ENCODE measurements around the gene TRAM2.

The TRAM2 gene

DNA sequence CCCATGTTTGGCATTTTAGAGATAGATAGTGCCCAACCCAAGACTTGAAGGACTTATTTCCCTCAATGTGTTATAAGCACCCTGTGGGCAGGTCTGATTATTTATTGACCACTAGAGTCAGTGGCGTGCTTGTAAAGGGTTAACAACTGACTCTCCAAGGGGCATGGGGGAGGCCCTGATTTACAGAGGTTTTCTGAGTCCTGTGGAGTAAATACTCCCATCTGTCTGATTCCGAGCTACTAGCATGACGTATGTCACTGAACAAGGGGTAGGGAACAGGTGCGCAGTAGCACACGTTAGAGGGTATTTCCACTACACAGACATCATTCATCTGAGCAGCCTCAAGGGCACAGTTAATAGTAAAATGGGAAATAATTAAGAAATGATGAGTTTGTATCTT is 17.4 kb upstream of the TRAM2 start:
- DNase-seq (ENCODE audit: low spot score), result no peak

DNA sequence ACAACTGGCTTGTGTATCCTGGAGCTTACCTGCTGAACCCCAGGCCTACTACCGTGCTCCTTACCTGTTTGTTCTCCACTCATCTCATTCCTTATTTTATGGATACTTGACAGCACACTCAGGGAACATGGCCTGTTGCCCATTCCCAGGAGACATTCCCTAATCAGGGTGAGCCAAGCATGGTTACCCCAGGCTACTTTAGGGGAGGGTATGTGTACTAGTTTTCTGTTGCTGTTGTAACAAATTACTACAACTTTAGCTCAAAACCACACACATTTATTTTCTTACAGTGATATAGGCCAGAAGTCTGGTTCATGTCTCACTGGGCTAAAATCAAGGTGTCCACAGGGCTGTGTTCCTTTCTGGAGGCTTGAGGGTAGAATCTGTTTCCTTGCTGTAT is 15.0 kb upstream of the TRAM2 start:
- no peak for DNase-seq (ENCODE audit: low spot score)

DNA sequence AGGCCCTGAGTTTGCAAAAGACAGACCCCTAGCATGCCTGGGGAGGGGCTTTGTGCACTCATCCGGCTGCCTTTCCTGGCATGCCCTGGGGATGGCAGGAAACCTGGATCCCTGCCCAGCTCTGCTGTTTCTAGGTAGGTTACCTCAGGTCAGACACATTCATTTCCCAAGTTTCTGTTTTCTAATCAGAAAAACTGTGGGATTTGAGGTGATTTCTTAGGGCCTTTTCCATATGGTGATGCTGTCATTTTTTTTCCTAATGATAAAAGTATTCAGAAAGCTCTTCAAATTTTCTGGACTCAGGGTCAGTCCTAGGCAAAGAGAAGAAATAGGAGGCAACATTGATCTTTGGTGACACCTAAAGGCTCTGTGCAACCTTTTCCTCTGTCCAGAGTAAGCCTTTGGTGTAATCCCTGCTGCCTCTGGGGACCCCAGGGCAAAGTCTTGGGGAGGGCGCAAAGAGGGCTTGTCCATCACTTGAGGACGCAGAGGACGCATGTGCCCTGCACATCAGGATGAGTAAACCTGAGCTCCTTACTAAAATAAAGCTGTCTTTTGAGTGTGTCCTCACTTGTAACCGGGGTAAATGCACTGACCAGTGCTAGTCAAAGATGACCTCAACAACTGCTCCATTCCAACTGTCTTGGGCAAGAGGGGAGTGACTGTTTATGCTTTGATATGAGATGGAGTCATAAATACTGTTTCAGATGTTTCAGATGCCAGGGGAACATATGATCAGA is 13.5 kb upstream of the TRAM2 start:
- no peak for DNase-seq (ENCODE audit: low spot score)

DNA sequence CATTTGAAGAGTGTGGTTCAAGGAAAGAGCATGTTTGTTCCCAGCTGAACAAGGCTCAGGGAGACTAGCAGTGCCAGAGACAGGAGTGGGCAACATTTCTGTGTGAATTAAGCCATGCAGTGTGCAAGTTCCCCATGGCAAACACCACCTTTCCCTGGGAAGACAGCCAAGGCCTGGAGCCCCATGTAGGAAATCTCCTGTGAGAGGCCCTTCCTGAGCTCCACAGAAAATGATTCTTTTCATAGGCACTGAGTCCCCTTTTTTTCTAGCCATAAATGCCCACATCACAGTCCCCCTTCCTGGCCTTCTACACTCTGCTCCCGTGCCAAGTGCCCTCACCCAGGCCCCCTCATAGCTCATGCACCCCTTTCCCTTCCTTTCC is 11.8 kb upstream of the TRAM2 start:
- no peak for DNase-seq (ENCODE audit: low spot score)

DNA sequence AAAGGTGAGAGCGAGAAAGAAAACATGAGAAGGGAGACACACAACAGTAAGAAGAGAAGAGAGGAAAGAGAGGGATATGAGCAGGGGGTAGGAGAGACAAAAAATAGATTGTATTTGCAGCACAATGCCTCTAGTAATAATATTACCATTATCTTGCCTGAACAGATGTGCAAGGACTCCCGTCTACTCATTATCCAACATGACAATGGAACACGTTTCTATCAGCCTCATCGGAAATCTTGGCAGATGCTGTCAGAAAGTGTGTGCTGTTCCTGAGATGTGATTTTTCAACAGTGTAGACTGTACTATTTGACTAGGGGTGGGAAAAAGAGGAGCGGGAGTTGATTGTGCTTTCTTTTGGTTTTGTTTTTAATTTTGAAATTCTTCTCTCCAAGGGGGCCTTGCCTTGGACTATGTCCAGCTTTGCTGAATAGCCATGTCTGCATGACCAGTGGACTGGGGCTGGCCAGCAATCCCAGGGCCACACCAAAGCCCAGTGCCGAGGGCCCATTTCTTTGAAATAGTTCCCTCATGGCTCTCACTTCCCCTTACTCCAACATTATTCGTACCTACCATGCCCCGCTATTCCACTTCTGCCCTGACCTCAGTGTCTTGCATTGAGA is 11.3 kb upstream of the TRAM2 start:
- no peak for DNase-seq (ENCODE audit: low spot score)

DNA sequence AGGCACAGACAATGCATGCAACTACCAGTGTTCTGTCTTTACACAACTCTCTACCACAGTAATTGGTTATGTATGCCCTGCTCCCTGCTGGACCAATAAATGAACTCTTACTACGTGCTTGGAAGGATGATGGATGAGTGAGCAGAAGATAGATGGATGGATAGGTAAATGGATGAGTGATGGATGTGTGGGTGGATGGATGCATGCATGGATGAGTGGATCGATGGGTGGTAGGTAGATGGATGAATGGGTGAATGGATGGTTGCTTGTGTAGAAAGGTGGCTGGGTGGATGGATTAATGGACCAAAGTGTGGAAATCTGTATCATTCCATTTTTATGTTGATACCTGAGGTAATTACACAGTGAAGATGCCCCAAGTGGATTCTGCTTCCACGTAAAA is 10.1 kb upstream of the TRAM2 start:
- no peak for DNase-seq (ENCODE audit: low spot score)

DNA sequence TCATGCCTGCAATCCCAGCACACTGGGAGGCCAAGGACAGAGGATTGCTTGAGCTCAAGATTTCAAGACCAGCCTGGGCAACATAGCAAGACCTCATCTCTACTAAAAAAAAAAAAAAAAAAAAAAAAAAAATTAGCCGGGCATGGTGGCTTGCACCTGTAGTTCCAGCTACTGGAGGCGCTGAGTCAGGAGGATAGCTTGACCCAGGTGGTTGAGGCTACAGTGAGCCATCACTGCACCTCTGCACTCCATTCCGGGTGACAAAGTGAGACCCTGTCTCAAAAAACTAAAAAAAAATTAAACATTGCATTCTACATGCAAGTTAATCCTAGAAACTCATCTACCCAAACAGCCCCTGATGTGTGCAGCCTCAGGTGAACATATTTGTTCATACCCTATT is 7.3 kb upstream of the TRAM2 start:
- no peak for DNase-seq (ENCODE audit: low spot score)

DNA sequence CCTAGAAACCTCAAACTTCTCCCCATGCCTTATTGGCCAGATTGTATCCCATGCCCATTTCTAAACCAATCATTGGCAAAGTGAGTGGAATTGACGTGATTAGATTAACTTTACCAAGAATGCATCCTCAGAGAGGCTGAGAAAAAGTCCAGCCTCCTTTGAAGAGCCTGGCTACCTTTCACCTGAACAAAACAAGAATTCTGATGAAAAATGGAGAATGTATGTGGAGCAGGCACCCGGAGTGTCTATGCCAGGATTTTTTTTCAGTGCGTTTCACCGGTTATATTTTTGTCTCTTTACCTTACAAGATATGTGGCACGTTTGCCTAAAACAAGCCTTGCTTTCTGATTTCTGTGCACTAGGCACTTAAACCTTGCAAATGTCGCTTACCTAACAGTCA is 6.1 kb upstream of the TRAM2 start:
- no peak for DNase-seq (ENCODE audit: low spot score)

DNA sequence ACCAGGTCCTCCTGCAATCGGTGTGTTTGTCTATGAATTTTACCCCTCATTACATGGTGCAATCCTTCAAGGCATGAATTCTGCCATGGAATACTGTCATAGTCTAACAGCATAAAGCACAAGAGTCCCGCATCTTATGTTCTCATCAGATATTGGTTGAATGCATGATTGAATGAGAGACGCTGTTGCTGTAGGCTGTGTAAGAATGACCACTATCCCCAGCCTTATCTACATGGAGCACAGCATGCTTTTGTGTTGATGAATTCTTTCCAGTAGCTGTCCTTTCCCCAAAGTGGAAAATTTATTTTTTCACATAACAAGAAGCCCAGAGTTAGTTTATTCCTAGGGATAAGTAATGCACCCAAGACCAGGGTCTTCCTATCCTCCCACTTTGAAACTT is 5.6 kb upstream of the TRAM2 start:
- DNase-seq (ENCODE audit: low spot score), result no peak

DNA sequence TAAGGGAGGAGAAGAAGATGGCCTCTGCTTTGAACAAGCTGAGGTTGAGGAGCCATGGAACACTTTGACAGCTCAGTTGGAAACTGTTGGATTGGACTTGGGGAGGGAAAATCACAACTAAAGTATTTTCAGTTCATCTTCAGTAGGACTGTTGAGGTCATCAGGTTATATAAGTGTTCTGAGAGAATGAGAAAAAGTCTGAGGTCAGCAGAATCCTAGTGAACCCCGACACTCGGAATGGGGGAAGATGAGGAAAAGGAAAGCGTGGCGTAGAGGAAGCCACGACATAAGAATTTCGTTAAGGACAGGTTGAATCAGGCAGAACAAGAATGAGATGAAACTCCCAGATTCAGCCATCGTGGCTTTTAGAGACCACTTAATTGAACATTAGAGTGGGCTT is 4.0 kb upstream of the TRAM2 start:
- DNase-seq (ENCODE audit: low spot score), result no peak

DNA sequence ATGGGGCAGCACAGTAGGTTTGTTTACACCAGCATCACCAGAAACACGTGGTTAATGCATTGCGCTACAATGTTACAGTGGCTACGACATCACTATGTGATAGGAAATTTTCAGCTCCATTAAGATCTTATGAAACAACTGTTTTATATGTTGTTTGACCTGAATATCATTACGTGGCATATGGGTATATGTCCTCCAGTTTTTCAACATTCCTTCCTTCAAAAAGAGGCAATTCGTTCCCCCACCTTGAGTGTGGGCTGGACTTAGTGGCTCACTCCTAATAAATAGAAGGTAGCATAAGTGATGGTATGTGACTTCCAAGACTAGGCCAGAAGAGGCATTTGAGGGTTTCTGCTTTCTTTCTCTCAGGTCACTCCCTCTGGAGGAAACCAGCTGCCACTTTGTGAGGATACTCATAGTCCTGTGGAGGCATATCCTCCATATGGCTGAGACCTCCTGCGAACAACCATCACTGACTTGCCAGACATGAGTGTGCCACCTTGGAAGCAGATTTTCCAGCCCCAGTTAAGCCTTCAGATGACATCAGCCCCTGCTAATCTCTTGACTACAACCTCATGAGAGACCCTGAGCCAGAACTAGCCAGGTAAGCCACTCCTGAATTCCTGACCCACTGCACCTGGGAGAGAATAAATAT is 2.3 kb upstream of the TRAM2 start:
- no peak for DNase-seq (ENCODE audit: low spot score)

DNA sequence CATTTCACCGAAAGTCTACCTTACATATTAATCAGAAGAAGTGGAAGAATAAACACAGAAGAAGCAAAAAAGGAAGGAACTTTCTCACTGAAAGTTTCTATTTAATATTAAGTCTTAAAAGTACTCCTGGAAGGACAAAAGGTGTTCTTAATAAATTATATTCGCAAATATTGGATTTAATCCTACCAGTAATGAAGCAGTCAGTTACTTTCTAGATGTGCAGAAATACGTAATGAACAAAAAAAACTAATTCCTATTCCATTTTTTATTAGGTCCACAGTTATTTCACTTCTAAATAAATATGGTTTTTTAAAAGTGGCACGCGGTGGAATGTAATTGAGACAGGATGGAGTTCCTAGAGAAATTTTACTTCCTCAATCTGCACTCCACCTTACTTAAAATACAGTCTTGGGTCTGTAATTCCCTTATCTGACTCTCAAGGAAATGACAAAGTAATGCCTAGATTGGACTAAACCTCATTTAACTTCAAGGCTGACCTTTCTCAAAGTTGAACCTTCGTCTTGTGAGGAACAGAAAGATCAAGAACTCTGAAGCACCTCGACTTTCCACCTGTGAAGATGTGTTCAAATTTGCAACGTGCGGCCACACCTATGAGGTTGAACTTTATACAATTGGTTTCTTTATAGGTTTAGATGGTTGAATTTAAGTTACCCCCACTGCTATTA is 1.1 kb upstream of the TRAM2 start:
- no peak for DNase-seq (ENCODE audit: low spot score)

DNA sequence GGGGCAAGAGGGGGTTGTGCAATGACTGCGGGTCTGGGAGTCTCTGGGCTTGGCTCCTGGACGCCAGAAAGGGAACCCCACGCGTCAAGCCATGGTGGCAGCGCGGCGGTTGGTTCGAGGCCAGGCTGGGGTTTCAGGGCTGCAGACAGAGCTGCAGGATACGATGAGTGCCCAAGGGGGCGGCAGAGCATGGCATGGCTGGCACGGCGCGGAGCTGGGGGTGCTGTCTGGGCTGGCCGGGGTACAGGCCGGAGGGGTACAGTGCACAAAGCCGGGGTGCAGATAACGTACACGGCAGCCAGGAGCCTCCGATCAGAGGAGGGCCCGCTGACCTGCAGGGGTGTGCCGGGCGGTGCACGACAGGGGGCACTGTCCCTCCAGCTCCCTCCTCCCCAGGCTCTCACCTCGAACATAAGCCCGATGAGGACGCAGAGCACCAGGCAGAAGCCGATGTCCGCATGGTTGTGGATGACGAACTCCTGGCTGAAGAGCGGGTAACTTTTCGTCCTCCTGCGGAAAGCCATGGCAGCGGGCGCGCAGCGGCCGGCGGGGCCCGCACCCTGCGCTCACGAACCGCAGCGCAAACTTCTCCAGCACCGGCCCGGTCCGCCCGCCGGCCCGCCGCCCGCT is 353 bp downstream of the TRAM2 start:
- DNase-seq (ENCODE audit: low spot score), result peak; percentile 63

DNA sequence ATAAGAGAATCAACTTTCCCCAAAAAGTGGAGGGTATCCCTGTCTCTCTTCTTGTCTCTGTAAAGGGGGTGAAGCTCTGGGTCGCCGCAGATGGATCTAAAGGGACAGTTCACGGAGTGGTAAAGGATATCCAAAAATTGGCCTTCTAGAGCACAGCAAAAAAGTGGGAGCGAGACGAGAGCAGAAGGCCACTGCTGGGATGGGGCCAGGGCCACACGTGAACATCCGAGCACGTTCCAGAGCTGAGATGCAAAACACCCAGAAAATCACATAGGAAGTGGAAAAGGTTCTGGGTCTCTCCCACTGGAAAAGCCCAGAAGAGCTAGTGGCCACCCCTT is 837 bp downstream of the TRAM2 start:
- DNase-seq (ENCODE audit: low spot score), result no peak

DNA sequence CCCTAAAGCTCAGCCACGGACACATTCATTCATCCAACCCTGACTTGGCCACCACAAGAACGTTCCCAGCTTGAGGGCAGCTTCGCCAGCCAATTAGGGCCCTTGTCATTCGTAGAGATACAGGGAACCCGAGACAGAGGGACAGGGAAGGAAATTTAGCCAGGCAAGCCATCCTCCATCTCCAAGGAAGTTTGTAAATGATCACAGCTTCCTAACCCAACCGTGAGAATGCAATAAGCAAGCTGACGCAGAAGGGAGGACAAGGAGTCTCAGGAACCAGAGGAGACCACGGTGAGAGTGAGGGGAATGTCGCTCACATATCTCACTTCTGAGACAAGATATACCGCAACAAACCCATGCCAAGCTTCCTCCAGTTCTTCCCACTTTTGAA is 1.4 kb downstream of the TRAM2 start:
- DNase-seq (ENCODE audit: low spot score), result no peak

DNA sequence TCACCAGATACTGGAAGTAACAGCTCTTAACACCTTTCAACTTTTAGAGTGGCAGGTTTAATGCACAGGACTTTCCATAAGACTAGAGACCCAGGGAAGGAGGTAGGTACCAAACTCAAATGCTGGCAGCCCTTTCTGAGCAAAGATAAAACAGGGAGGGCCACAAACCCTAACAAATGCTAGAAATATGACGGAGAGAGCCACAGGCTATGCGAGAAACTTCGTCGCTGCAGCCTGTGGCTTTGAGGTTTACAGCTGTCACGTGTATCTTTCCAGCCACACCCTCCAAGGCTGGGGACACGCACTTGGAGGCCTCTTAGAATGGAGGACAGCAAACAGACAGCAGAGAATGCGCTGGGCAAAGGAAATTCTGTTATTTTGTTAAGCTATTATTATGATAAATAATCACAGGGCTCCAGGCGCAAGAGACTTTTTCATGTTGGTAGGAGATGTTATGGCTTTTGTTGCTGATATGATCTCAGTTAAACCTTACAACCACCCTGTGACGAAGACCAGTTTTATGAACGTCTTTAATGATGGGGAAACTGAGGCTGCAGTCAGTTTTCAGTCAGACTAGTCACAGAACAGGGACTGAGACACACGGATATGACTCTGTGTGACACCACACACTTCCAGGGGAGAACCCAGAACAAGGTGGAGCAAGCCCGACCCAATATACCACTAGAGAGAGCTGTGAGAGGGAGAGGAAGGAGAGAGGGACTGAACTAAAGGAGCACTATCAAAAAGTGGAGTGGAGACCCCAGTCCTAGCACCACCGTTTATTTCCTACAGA is 2.0 kb downstream of the TRAM2 start:
- DNase-seq (ENCODE audit: low spot score), result no peak

DNA sequence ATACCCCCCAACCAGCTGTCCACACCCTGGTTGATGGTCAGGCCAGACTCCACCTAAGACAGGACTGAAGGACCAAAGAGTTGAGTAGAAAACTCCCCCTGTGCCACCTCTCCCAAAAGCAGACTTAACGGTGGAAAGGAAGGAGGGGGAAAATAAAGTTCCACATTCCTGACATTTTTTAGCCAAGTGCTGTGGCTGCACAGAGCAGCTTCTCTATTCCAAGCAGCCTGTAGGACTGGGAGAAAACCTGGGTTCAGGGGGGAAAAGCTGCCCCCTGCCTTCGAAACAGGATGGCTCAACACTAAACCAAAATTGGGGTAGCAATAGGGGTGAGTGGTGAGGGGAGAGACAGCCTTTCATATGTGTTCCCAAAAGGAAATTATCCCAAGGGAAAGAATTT is 3.6 kb downstream of the TRAM2 start:
- DNase-seq (ENCODE audit: low spot score), result no peak

DNA sequence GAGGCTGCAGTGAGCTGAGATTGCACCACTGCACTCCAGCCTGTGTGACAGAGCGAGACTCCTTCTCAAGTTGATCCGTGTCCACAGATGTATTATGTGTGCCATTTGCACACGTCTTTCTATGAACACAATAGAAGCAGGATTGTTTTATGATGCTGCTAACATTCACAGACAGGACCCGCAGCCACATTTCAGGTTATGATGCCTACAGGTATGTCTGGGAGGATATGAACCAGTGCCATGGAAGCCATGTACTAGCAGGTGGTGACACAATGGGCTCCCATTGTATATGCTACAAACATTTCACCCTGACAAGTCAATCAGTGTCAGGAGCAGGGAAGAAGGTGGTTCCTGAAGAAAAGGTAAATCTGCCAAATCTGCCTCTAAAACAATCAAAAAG is 4.3 kb downstream of the TRAM2 start:
- no peak for DNase-seq (ENCODE audit: low spot score)

DNA sequence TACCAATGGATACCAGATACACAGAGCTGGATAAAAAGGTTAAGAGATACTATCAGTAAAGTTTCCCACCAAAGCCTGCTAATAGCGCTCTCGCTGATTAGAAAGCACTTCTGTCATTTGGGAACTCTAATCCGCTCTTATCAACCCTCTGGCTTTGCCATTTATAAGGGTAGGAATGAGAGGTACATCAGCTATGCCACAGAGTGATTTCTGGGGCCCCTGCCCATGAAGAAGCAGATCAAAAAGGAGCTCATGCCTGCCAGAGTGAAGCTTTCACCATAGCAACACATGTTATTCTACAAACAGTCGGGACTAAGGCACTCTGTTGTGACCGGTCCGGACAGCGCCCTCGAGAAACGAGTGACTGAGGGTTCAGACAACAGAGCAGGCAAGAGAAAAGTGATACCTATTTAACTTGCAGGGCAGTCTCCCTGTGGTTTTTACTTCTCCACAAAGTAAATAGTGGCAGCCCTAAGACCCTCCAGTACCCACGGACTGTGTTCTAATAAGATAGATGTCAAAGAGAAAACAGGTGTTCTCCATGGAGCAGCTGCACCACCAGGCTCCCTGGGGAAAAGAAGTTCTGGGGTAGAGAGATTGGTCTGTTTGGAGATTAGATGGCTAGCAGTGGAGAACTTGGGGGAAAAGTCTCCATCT is 5.6 kb downstream of the TRAM2 start:
- DNase-seq (ENCODE audit: low spot score), result no peak

DNA sequence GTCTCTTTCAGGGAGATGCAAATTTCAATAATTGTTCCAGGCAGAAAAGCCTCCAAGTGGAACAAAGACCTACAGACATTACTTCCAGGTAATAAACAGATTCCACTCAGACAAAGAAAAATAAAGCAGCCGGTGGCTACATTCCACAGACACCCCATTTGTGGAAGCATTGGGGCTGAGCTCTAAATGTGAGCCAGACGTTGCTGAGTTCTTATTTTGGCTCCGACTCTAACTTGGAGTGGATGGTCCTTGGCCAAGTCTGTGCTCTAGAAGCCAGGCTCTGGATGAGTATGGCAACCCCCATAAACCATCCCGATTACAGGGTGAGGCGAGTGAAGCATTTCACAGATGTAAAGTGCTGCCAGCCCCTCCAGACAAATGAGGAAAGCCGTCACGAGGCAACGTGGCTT is 6.6 kb downstream of the TRAM2 start:
- DNase-seq (ENCODE audit: low spot score), result no peak

DNA sequence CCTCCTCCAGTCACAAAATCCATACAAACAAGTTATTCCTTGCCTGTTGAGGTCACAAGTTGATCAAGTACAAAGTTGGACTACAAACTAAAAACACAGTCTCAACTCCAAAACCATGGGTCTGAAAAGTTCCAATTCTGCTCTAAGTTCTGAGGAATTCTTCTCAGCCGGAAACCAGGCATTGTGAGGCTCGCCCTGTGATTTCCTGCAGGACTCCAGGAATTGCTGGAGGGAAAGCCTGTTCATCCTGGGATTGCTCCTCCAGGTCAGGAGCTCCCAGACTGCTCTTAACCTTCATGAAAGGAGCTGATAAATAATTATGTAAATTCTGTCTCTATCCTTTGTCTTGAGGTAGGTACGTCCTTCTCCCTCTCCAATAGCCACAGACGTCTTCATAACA is 8.5 kb downstream of the TRAM2 start:
- no peak for DNase-seq (ENCODE audit: low spot score)

Data from HuH-7 (cell line).